GM23338 (cell line): ENCODE measurements around the gene FCN2. TPM values are rescaled to one million over a fixed set of nuclear protein-coding genes. Genes with fewer than 3 reads are reported as not detected.

ENCODE experiments used
- ATAC-seq: fragments of 200-7000 bp; cut with Tn5 transposase; 3 replicates; pipeline ENCODE4 v1.9.1; 2020
- DNase-seq: peaks from one replicate; pipeline ENCODE4 v3.0.0-alpha.2; 2015; ENCODE audit warnings: low spot score
- H2AFZ ChIP-seq: fragments of 200-600 bp; sonication (generic); 2 replicates; pipeline ENCODE4 v1.8.0; 2016; ENCODE audit warnings: antibody characterized with exemption, mild to moderate bottlenecking, moderate library complexity
- H3F3A ChIP-seq: fragments of 200-600 bp; sonication (generic); replicated peaks from 2 replicates; pipeline ENCODE4 v1.8.0; 2017; ENCODE audit warnings: antibody characterized with exemption, mixed run types, low read depth
- H3K27ac ChIP-seq: fragments of 200-600 bp; sonication (generic); 2 replicates; pipeline ENCODE4 v1.6.1; 2016; ENCODE audit warnings: low read depth
- H3K27me3 ChIP-seq: fragments of 200-600 bp; sonication (generic); 2 replicates; pipeline ENCODE4 v1.8.0; 2016; ENCODE audit warnings: mild to moderate bottlenecking, mixed run types, moderate library complexity; ENCODE audit not compliant: insufficient read depth
- H3K36me3 ChIP-seq: fragments of 200-600 bp; sonication (generic); 2 replicates; pipeline ENCODE4 v1.8.0; 2016; ENCODE audit warnings: mild to moderate bottlenecking; ENCODE audit not compliant: insufficient read depth
- H3K4me1 ChIP-seq: fragments of 200-600 bp; sonication (generic); 2 replicates; pipeline ENCODE4 v1.8.0; 2016; ENCODE audit warnings: mild to moderate bottlenecking, moderate library complexity; ENCODE audit not compliant: insufficient read depth
- H3K4me2 ChIP-seq: fragments of 200-600 bp; sonication (generic); 2 replicates; pipeline ENCODE4 v1.7.1; 2017; ENCODE audit warnings: mixed run types
- H3K4me3 ChIP-seq: fragments of 200-600 bp; sonication (generic); 2 replicates; pipeline ENCODE4 v1.6.1; 2016; ENCODE audit warnings: mixed run types
- H3K79me2 ChIP-seq: fragments of 200-600 bp; sonication (generic); replicated peaks from 2 replicates; pipeline ENCODE4 v1.8.0; 2017; ENCODE audit warnings: mild to moderate bottlenecking; ENCODE audit not compliant: insufficient read depth
- H3K9me2 ChIP-seq: fragments of 200-600 bp; sonication (generic); 2 replicates; pipeline ENCODE4 v1.8.0; 2017; ENCODE audit not compliant: insufficient read depth
- H4K20me1 ChIP-seq: fragments of 200-600 bp; sonication (generic); replicated peaks from 2 replicates; pipeline ENCODE4 v1.8.0; 2017; ENCODE audit warnings: mild to moderate bottlenecking; ENCODE audit not compliant: insufficient read depth
- H3K27ac Mint-ChIP-seq: 2 replicates; pipeline ENCODE4 v1.8.0; 2020; ENCODE audit warnings: inconsistent platforms, mild to moderate bottlenecking, moderate library complexity, mixed read lengths
- H3K27me3 Mint-ChIP-seq: 3 replicates; pipeline ENCODE4 v1.8.0; 2022; ENCODE audit warnings: low read depth, mild to moderate bottlenecking, moderate library complexity, mixed read lengths, inconsistent platforms; ENCODE audit not compliant: insufficient read depth, poor library complexity
- H3K36me3 Mint-ChIP-seq: 3 replicates; pipeline ENCODE4 v1.8.0; 2021; ENCODE audit warnings: low read depth, mild to moderate bottlenecking, inconsistent platforms, moderate library complexity, mixed read lengths
- H3K4me1 Mint-ChIP-seq: 3 replicates; pipeline ENCODE4 v1.8.0; 2020; ENCODE audit warnings: mild to moderate bottlenecking, inconsistent platforms, mixed read lengths
- H3K4me3 Mint-ChIP-seq: 3 replicates; pipeline ENCODE4 v1.8.0; 2021; ENCODE audit warnings: moderate library complexity, mild to moderate bottlenecking, inconsistent platforms, mixed read lengths
- H3K9me3 Mint-ChIP-seq: 3 replicates; pipeline ENCODE4 v1.8.0; 2020; ENCODE audit warnings: moderate library complexity, mild to moderate bottlenecking, inconsistent platforms, mixed read lengths
- CTCF ChIP-seq, 2 experiments: fragments of 200-600 bp in 1 of 2; sonication (generic) in 1 of 2; conservative IDR thresholded peaks; 2 replicates each; pipeline versions ENCODE4 v1.5.1 to v1.6.1; 2016 to 2017; ENCODE audit warnings: antibody characterized with exemption in 2 of 2, low read depth in 2 of 2, mild to moderate bottlenecking in 2 of 2, moderate library complexity in 1 of 2
- EZH2 ChIP-seq: fragments of 200-600 bp; sonication (generic); IDR thresholded peaks from one replicate; pipeline ENCODE4 v1.8.0; 2017; ENCODE audit warnings: antibody characterized with exemption, mild to moderate bottlenecking, low read depth; ENCODE audit not compliant: unreplicated experiment
- POLR2AphosphoS5 ChIP-seq: IDR thresholded peaks from 2 replicates; pipeline ENCODE4 v1.6.1; 2016; ENCODE audit warnings: antibody characterized with exemption, low read depth
- REST ChIP-seq: IDR thresholded peaks from one replicate; pipeline ENCODE4 v1.6.1; 2018; ENCODE audit warnings: antibody characterized with exemption; ENCODE audit not compliant: unreplicated experiment
- STAT1 ChIP-seq: IDR thresholded peaks from one replicate; pipeline ENCODE4 v1.6.1; 2016; ENCODE audit warnings: antibody characterized with exemption; ENCODE audit not compliant: unreplicated experiment
- ZNF114 ChIP-seq: fragments of 250-450 bp; sonication (Bioruptor Pico); IDR thresholded peaks from 2 replicates; pipeline ENCODE4 v1.5.0; 2020; ENCODE audit warnings: mild to moderate bottlenecking, moderate library complexity
- polyA plus RNA-seq: library from polyadenylated mRNA; unstranded; fragments of >200 nt; fragmentation: Nextera tagmentation; extraction: Ambion mirVana; gene quantifications from 2 replicates; pipeline ENCODE4 v1.2.1, GENCODE V29; 2016
- total RNA-seq: library from RNA; depleted of rRNA; stranded (reverse); fragments of >200 nt; shearing (Covaris generic); gene quantifications from 2 replicates; pipeline ENCODE4 v1.2.3, GENCODE V29; 2014

Gene FCN2
- total and polyA plus RNA-seq, 2 experiments from 2014 or later: not detected

GRCh38 chr9:134897584-134898170 lies 17.1 kb downstream of the FCN2 start:
- Histone ChIP-seq H3K9me2 (no peaks in the 10 kb centered on the region), H3K79me2 (no peaks in the 10 kb centered on the region), H3K27ac (no peak overlapping the region), H3K36me3 (no peaks in the 10 kb centered on the region), H4K20me1 (no peaks in the 10 kb centered on the region), H3K4me2 (no peak overlapping the region), H3K4me1 (no peaks in the 10 kb centered on the region), H3K4me3 (no peak overlapping the region), H3K27me3 (no peaks in the 10 kb centered on the region), H2AFZ (no peak overlapping the region), H3F3A (no peaks in the 10 kb centered on the region)
- Mint-ChIP-seq H3K9me3 (peaks cover 38% of the 10 kb centered on the region), H3K27ac (no peak overlapping the region), H3K4me1 (no peaks in the 10 kb centered on the region), H3K27me3 (no peaks in the 10 kb centered on the region), H3K36me3 (peaks cover 14% of the 10 kb centered on the region; the same call in 2 of the 3 replicates), H3K4me3 (no peak overlapping the region)
- ATAC-seq (no peak), DNase-seq (no peak)
- TF ChIP-seq CTCF (conservative IDR thresholded peaks at IDR 0.05; ENCODE audit: low read depth in 2 of 2): no peak
- no peak for TF ChIP-seq ZNF114
- no peak for TF ChIP-seq EZH2
- TF ChIP-seq REST: no peak

GRCh38 chr9:134898319-134898718 lies 17.7 kb downstream of the FCN2 start:
- Histone ChIP-seq H3K27me3 (no peaks in the 10 kb centered on the region), H3K9me2 (no peaks in the 10 kb centered on the region), H3K36me3 (no peaks in the 10 kb centered on the region), H3K79me2 (no peaks in the 10 kb centered on the region), H3F3A (no peaks in the 10 kb centered on the region), H3K27ac (no peak overlapping the region), H2AFZ (no peak overlapping the region), H3K4me2 (no peak overlapping the region), H3K4me3 (no peak overlapping the region), H3K4me1 (no peaks in the 10 kb centered on the region), H4K20me1 (no peaks in the 10 kb centered on the region)
- ATAC-seq (no peak), DNase-seq (no peak)
- Mint-ChIP-seq H3K9me3 (peaks cover 35% of the 10 kb centered on the region), H3K4me3 (no peak overlapping the region), H3K36me3 (peaks cover 11% of the 10 kb centered on the region; the same call in 2 of the 3 replicates), H3K4me1 (no peaks in the 10 kb centered on the region), H3K27ac (no peak overlapping the region), H3K27me3 (no peaks in the 10 kb centered on the region)
- TF ChIP-seq STAT1: no peak
- TF ChIP-seq POLR2AphosphoS5: no peak
